ENCODE measurements around the gene TNFAIP6. TPM values are rescaled to one million over a fixed set of nuclear protein-coding genes. Genes with fewer than 3 reads are reported as not detected.

The TNFAIP6 gene
- total and polyA plus RNA-seq, 7 donors: 0.26 to 1.7 (median 1.1) TPM

GRCh38 chr2:151395509-151396374 is 38.4 kb downstream of the TNFAIP6 start:
- Histone ChIP-seq H3K9me3 (no peaks in the 10 kb centered on the region), H3K36me3 (ENCODE audit: insufficient read depth in 1 of 2, low read depth in 1 of 2) (no peaks in the 10 kb centered on the region), H3K4me1 (no peaks in the 10 kb centered on the region), H3K27me3 (ENCODE audit: insufficient read depth in 3 of 3, low read length in 2 of 3) (no peaks in the 10 kb centered on the region), H3K4me3 (no peak overlapping the region), H3K27ac (no peak overlapping the region)
- intact Hi-C loops (cut with DNase I): no loop called here
- TF ChIP-seq CTCF (IDR thresholded peaks at IDR 0.05): no peak
- DNase-seq (no peak), ATAC-seq (no peak)
- WGBS, 3 donors: 79 to 89% (median 82%) methylated on average over 4 of the region's 4 CpGs

- no peak overlapping the region for H3K4me3 ChIP-seq
- H3K9me3 ChIP-seq: no peaks in the 10 kb centered on the region
- intact Hi-C loops (cut with DNase I): no loop called here
- H3K27me3 ChIP-seq (ENCODE audit: insufficient read depth in 3 of 3, low read length in 2 of 3): no peaks in the 10 kb centered on the region
- WGBS, 3 donors: 95 to 100% (median 97%) methylated on average over 1 of the region's 1 CpG
- no peak for DNase-seq
- H3K27ac ChIP-seq: no peak overlapping the region
- no peaks in the 10 kb centered on the region for H3K4me1 ChIP-seq
- no peak for ATAC-seq
- no peaks in the 10 kb centered on the region for H3K36me3 ChIP-seq (ENCODE audit: insufficient read depth in 1 of 2, low read depth in 1 of 2)
- no peak for TF ChIP-seq CTCF (IDR thresholded peaks at IDR 0.05)
These were observed 42.6 kb downstream of the TNFAIP6 start for GRCh38 chr2:151399981-151400380.

- no peak for TF ChIP-seq CTCF (IDR thresholded peaks at IDR 0.05)
- H3K4me3 ChIP-seq: no peak overlapping the region
- no peak for ATAC-seq
- WGBS, 3 donors: 95 to 97% (median 95%) methylated on average over 5 of the region's 5 CpGs
- no peaks in the 10 kb centered on the region for H3K27me3 ChIP-seq (ENCODE audit: insufficient read depth in 3 of 3, low read length in 2 of 3)
- H3K27ac ChIP-seq: no peak overlapping the region
- no peaks in the 10 kb centered on the region for H3K9me3 ChIP-seq
- H3K4me1 ChIP-seq: no peaks in the 10 kb centered on the region
- intact Hi-C loops (cut with DNase I): no loop called here
- DNase-seq: no peak
- H3K36me3 ChIP-seq (ENCODE audit: insufficient read depth in 1 of 2, low read depth in 1 of 2): no peaks in the 10 kb centered on the region
These were observed 43.8 kb downstream of the TNFAIP6 start for GRCh38 chr2:151401149-151401548.

- 82 to 87% (median 85%) methylated on average over 4 of the region's 4 CpGs for WGBS, 3 donors
- no peak overlapping the region for H3K27ac ChIP-seq
- no peaks in the 10 kb centered on the region for H3K27me3 ChIP-seq (ENCODE audit: insufficient read depth in 3 of 3, low read length in 2 of 3)
- ATAC-seq (no peak), DNase-seq (no peak)
- intact Hi-C loops (cut with DNase I): no loop called here
- H3K4me3 ChIP-seq: no peak overlapping the region
- no peaks in the 10 kb centered on the region for H3K4me1 ChIP-seq
- no peaks in the 10 kb centered on the region for H3K36me3 ChIP-seq (ENCODE audit: insufficient read depth in 1 of 2, low read depth in 1 of 2)
- TF ChIP-seq CTCF (IDR thresholded peaks at IDR 0.05): no peak
- no peaks in the 10 kb centered on the region for H3K9me3 ChIP-seq
These were observed 46.5 kb downstream of the TNFAIP6 start for GRCh38 chr2:151403914-151404313.

Data from psoas muscle (tissue), 8 donors.